T follicular helper cell (primary cell): ENCODE data around the gene RCOR1.
"Not testable (repeated sequence)": the region's sequence is repeated elsewhere in the genome, so short reads cannot be mapped to it uniquely, and the experiment has no call there.

ENCODE experiments used
- DNase-seq: peaks from one replicate; pipeline ENCODE4 v3.0.0-alpha.2; 2020; ENCODE audit warnings: low read depth

The RCOR1 gene

DNA sequence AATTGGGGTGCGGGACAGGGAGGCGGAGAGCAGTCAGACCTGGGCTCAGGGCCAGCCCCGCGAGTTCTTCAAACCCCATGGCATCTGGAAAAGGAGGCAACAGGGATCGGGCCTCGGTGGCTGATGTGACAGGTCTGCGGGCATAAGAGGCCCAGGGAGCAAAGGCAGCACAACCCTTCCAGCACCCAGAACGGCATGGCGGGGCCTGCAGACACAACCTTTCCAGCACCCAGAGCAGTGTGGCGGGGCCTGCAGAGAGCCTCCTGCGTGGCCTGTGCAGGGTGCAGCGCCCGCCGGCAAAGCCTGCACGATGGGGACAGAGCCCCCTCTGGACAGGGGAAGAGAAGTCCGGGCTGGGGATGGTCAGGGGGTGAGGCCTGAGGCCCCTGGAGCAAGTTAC, 158.6 kb downstream of the RCOR1 start:
- no peak for DNase-seq

DNA sequence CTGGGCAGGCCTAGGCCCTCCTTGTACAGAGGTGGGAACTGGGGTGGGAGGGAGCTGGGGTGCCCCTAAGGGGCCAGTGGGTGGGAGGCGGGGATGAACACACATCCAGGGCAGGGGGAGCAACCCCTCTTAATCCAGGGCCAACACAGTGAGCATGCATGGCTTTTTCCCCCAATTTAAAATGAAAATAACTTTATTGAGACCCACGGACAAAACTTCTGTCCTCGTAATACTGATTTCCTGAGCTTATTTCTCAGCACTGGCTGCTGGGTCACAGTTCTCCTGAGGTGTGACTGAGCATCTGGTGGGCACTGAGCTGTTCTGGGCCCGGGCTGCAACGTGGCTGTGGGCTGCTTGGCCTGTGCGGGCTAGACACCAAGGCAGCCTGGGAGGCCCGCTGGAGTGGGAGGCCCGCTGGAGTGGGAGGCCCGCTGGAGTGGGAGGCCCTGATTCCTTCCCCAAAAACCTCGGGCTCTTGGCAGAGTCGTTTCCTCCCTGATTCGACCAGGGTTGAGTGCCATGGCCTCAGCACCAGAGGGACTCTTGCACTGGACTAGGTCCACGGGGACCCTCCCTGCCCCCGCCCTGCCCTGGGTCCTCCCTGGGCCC, 159.9 kb downstream of the RCOR1 start:
- no peak for DNase-seq

DNA sequence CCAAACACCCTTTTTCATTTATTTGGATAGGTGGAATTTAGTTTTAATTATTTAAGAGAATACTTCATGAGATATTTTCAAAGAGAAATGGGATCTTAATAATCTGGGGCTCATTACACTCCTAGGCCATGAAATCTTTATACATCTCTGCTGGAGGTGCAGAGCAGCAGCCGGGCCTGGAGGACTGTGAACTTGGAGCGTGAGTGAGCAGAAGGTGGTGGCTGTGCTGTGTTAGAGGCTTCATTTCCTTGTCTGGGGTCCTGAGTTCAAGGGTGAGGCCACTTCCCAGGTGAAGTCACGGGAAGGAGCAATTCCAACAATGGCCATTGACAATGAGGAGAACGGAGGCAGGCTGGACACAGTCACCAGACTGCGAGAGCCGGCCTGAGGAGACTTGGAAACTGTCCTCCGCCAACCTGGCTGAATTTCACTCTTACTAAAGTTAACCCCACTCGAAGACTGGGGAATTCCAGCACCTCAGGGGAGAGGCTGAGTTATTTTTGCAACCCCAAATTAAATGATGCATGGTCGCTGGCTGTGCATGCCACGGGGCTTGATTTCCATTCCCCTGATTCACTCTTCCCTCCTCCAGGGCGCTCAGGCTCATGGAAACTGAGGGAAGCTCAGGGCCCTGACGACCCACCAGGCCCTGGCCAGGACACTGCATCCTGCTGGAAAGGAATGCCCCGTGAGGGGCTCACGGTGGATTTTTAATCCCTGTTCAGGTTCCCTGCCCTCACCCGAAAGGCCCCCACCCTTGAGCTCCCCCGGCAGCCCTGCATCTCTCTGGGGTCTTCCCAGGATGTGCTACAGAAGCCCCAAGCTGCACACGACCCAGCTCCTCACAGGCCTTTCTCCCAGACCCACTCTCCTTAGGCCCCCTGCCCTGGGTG, 162.2 kb downstream of the RCOR1 start:
- no peak for DNase-seq

DNA sequence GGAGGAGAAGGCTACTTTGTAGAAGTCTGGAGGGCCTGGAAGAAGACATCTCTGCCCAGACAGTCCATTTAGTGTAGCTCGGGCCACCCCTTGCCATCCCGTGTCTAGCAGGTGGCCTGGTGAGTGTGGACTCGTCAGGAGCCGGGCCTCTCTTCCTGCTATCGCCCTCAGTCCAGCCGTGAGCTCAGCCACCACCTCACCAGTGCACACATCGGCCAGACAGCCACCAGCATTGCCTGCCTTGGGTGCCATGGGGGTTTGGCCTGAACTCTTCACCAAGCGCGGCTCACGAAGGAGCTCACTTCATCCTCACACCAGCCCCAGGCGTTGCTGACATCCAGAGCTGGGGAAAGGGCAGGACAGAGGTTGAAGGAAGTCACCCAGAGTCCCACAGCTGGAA, 165.2 kb downstream of the RCOR1 start:
- no peak for DNase-seq

- DNase-seq = no peak
Observed at GRCh38 chr14:102758087-102758486, 165.6 kb downstream of the RCOR1 start.

GRCh38 chr14:102759456-102760187, 167.2 kb downstream of the RCOR1 start:
- no peak for DNase-seq

DNA sequence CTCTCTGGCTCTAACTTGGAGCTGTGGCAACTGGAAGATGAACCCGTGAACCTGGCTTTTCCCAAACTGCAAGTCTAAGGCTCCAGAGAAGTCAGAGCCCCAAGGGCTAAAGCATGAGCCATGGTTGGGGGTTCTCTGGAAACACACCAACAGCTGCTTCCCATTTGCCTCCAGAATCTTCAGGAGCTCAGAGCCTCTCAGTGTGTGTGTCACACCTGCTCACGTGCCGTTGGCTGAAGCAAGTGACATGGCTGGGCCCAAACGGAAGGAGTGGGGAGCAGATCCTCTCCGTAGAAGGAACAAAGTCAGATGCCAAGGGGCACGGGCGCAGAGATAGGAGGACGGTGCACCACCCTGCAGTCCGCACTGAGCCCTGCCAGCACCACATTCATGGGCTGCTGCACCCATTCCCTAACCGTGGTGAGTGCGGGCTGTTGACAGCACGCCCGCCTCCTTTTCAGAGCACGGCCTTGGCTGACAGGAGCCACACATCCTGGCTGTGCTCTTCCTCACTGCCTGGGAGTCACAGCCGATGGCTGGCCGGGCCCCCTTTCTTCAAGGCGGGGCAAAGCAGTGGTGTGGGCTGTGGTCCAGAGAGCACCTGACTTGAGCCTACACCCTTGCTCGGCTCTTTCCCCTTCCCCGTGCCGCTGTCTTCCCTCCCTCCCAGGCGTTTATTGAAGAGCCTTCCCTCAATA, 168.2 kb downstream of the RCOR1 start:
- no peak for DNase-seq

DNA sequence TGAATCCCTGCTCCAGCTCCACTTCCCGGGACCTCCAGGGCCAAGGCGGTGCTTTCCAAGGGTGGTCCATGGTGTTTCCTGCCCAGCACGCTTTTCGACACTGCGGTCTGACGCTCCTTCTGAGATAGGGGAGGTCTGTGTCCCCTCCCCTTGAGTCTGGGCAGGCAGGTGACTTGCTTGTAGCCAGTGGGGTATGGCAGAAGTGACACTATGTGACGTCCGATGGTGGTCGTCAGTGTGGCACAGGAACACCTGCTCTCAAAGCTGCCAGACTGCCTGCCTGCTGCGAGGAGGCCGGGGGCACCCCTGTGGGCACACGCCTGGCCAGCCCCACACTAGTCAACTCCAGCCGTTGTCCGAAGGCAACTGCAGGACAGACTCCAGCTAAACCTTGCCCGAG, 168.8 kb downstream of the RCOR1 start:
- no peak for DNase-seq

- no peak for DNase-seq
Observed at GRCh38 chr14:102764220-102764671, 171.8 kb downstream of the RCOR1 start.

DNA sequence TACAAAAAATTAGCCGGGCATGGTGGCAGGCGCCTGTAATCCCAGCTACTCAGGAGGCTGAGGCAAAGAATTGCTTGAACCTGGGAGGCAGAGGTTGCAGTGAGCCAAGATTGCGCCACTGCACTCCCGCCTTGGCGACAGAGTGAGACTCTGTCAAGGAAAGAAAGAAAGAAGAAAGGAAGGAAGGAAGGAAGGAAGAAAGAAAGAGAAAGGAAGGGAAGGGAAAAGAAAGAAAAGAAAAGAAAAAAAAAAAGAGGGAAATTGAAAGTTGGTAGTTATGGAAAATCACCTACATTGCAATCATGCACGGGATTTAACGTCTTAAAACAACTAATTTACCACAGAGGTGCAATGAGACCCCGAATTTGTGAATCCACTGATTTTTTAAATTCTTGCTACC, 173.3 kb downstream of the RCOR1 start:
- DNase-seq = not testable (repeated sequence)

DNA sequence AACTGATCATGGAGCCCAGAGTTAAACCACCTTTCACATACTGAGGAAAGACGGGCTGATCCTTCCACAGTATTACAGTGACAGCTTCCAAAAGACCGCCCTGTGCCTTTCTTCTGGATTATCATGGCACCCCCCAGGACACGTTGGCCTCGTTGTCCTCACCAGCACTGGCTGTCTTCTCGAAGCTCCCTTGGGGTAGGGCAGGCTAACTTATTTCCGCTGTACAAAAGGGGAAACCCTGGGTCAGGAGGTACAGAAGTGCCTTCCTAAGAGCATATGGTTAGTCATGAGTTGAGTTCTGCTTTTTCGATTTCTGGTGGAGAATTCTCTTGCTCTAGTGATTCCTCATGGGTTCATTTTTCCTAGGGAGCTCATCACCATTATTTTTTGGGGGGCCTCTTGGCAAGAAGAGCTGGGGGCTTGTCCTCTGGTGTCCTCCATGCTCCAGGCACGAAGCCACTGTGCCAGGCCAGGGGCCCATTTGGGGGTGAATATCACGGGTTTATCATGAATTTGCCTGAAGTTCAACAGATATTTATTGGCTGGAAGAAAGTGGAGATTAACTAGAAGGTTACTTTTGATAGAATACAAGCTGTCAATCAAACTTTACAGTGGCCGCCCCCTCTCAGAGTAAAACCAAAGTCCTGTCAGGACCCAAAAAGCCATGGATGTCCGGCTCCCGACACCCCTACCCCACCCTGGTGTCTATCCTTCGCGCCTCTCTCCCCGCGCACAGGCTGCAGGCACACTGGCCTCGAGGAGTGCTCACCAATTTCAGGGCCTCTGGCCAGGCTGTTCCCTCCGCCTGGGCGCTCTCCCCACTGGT, 176.0 kb downstream of the RCOR1 start:
- no peak for DNase-seq

- no peak for DNase-seq
Observed at GRCh38 chr14:102769049-102769327, 176.5 kb downstream of the RCOR1 start.

DNA sequence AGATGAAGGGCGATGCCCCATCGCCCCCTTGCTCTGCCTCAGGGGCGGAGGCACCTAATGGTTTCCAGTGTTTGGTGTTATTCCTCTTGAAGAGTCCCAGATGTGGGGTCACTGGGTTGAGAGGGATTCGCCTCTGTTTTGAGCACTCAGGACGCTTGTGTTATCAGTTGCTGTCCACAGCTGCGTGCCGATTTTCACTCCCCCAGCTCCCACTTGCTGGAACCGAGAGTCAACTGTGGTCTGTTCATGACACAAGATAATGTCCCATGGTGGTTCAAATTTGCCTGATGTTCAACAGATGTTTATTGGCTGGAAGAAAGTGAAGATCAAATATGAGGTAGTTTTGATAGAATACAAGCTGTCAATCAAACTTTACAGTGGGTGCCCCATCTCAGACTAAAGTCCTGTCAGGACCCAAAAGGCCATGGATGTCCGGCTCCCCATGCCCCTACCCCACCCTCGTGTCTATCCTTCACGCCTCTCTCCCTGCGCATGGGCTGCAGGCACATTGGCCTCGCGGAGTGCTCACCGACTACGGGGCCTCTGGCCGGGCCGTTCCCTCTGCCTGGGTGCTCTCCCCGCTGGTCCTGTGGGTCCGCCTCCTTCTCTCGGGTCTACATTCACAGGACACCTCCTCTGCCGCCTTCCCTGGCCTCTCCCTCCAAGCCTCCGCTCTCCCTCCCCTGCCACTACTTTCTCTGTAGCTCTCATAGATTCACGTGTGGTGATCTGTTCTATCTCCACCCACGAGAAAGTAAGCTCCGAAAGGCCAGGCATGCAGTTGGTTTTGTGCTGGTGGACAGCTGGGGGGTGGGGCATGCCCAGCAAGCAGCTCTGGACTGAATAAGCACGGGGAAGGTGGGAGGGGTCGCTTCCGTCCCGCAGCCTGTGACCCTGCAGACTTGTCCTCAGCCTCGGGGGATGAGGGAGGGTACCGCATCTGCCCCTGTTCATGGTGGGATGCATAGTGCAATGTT, 178.0 kb downstream of the RCOR1 start:
- no peak for DNase-seq

- DNase-seq = no peak
Observed at GRCh38 chr14:102771144-102771543, 178.7 kb downstream of the RCOR1 start.

- DNase-seq = no peak
Observed at GRCh38 chr14:102772781-102773570, 180.5 kb downstream of the RCOR1 start.

- DNase-seq = peak; percentile 62
Observed at GRCh38 chr14:102774391-102775153, 182.1 kb downstream of the RCOR1 start.

GRCh38 chr14:102775855-102776760, 183.7 kb downstream of the RCOR1 start:
- DNase-seq = no peak
